ENCODE measurements around the gene LSM3.

LSM3 gene

GRCh38 chr3:14158370-14158769, 20.2 kb upstream of the LSM3 start:
- DNase-seq: no peak

GRCh38 chr3:14159426-14159825, 19.2 kb upstream of the LSM3 start:
- no peak for DNase-seq

- no peak for DNase-seq
These were observed 17.3 kb upstream of the LSM3 start for GRCh38 chr3:14161282-14161681.

- DNase-seq: no peak
These were observed 16.4 kb upstream of the LSM3 start for GRCh38 chr3:14162178-14162577.

GRCh38 chr3:14166877-14167603, 11.6 kb upstream of the LSM3 start:
- DNase-seq: no peak

- no peak for DNase-seq
These were observed 9.2 kb upstream of the LSM3 start for GRCh38 chr3:14169435-14169834.

GRCh38 chr3:14169871-14170270, 8.7 kb upstream of the LSM3 start:
- no peak for DNase-seq

- no peak for DNase-seq
These were observed 8.0 kb upstream of the LSM3 start for GRCh38 chr3:14170531-14171159.

- DNase-seq: no peak
These were observed 6.1 kb upstream of the LSM3 start for GRCh38 chr3:14172496-14172895.

GRCh38 chr3:14174483-14174882, 4.1 kb upstream of the LSM3 start:
- DNase-seq: no peak

GRCh38 chr3:14175383-14176037, 3.1 kb upstream of the LSM3 start:
- DNase-seq: no peak

GRCh38 chr3:14177580-14178246, 904 bp upstream of the LSM3 start:
- DNase-seq: no peak

- no peak for DNase-seq
These were observed 473 bp downstream of the LSM3 start for GRCh38 chr3:14179114-14179465.

GRCh38 chr3:14179795-14180194, 1.2 kb downstream of the LSM3 start:
- no peak for DNase-seq

GRCh38 chr3:14181253-14181652, 2.6 kb downstream of the LSM3 start:
- DNase-seq: no peak

GRCh38 chr3:14183015-14183577, 4.5 kb downstream of the LSM3 start:
- no peak for DNase-seq

- DNase-seq: no peak
These were observed 8.3 kb downstream of the LSM3 start for GRCh38 chr3:14186854-14187458.

- no peak for DNase-seq
These were observed 9.6 kb downstream of the LSM3 start for GRCh38 chr3:14188041-14188754.

GRCh38 chr3:14194865-14195264, 16.2 kb downstream of the LSM3 start:
- DNase-seq: no peak

GRCh38 chr3:14199641-14200040, 21.0 kb downstream of the LSM3 start:
- no peak for DNase-seq

GRCh38 chr3:14200276-14200675, 21.7 kb downstream of the LSM3 start:
- DNase-seq: no peak

- DNase-seq: no peak
These were observed 22.2 kb downstream of the LSM3 start for GRCh38 chr3:14200841-14201240.

All from NCI-H510A (cell line).